ENCODE results near the gene MAPT.
"Not testable (repeated sequence)": the region's sequence is repeated elsewhere in the genome, so short reads cannot be mapped to it uniquely, and the experiment has no call there.

The MAPT gene

DNA sequence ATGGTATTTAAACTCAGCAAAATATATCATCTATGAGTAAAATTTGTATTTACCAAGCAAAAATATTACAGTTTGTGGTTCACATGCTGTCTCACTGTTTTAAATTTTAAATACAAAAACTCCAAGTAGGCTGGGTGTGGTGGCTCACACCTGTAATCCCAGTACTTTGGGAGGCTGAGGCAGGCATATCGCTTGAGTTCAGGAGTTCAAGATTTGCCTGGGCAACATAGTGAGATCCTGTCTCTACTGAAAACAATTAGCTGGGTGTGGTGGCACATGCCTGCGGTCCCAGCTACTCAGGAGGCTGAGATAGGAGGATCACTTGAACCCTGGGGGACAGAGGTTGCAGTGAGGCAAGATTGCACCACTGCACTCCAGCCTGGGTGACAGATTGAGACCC lies 37.3 kb downstream of the MAPT start:
- no peak for DNase-seq

GRCh38 chr17:45934044-45934979 lies 40.0 kb downstream of the MAPT start:
- DNase-seq: no peak

DNA sequence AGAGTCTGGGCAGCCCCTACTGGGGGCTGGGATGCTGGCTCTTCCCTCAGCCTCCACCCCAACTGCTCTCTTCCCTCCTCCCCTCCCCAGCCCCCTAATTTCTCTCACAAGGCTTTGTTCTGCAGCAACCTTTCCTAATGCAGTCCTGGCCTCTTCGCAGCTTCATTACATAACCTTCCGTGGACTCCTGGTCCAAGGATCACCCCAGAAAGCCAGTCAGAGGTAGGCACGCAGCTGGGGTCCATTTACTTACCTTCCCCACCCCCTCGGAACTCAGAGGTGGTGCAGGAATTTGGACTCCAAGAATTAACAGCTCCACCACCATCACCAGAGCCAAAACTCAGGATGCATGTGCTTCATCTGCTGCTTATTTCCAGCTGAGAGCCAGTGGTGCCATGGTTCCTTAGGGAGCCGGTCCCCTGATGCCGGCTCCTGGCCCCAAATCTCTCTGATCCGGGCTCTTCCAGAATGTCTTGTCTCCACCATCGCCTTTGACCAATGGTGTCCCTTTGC lies 40.9 kb downstream of the MAPT start:
- no peak for DNase-seq

- DNase-seq: no peak
Observed at GRCh38 chr17:45935710-45936509, 41.6 kb downstream of the MAPT start.

DNA sequence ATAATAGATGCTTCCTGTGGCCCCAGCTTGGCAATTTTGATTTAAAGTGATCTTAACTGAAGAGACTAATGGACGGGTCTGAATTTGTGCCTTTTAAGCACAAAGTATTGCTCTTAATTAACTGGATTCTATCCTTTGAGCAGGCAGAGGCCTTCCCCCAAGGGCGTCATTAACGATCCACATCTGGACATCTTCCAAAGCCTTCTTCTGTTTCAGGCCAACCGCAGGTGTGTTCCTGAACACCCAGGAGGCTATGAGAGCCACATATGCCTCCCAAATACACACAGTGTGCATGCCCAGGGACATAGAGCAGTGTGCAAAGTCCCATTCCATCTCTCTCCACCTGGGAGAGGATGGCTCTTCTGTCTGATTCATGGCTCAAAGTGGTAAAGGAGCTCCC lies 42.3 kb downstream of the MAPT start:
- no peak for DNase-seq

- not testable (repeated sequence) for DNase-seq
Observed at GRCh38 chr17:45937186-45937585, 42.8 kb downstream of the MAPT start.

DNA sequence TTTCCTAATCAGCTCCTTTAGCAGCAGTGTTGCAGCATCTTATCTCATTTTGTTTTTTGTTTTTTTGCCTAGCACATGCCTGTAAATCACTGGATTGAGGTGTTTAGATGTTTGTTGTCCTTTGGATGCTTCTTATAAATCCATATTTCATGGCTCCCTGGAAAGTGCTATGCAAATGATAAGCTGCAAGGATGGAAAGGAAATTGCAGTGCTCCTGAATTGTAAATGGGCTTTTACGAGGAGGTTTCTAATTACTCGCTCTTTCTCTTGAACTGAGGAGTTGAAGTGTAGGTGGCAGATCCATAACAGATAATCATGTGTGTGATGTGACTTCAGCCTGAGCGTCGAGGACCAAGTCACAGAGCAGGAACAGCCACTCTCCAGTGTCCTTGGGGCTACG lies 45.0 kb downstream of the MAPT start:
- DNase-seq: no peak

- DNase-seq: no peak
Observed at GRCh38 chr17:45940293-45940692, 45.9 kb downstream of the MAPT start.

DNA sequence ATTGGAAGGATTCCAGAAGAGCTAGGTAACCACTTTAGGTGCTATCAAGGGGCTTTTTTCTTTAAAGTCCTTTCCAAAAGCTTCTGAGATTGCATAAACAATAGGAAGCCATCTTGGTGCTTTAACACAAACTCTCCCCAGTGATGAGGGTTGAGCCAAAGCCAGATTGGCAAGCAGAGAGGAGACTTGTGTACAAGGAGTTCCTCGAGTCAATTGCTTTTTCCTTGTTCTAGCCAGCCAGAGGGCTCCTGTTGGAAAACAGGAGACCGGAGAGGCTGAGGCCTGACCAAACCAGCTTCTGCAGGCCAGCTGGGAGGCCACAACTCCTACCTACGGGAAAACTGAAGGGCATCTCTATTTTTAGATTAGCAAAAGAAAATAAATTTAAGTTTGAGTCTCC lies 46.5 kb downstream of the MAPT start:
- DNase-seq: no peak

DNA sequence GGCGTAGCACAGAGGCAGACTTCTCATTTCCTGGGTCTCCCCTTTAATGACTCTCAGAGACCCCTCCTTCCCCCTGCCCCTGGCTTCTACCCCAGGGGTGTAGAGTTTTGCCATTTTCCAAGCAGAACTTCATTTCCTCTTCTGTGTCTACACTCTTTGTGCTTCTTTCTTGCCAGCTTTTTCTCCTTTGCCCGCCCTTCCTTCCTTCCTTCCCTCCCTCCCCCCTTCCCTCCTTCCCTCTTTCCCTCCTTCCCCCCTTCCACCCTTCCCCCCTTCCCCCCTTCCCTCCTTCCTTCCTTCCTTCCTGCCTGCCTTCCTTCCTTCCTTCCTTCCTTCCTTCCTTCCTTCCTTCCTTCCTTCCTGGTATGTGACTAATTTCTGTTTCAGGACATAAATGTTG lies 47.0 kb downstream of the MAPT start:
- DNase-seq: no peak

GRCh38 chr17:45942284-45942683 lies 47.9 kb downstream of the MAPT start:
- DNase-seq: no peak

DNA sequence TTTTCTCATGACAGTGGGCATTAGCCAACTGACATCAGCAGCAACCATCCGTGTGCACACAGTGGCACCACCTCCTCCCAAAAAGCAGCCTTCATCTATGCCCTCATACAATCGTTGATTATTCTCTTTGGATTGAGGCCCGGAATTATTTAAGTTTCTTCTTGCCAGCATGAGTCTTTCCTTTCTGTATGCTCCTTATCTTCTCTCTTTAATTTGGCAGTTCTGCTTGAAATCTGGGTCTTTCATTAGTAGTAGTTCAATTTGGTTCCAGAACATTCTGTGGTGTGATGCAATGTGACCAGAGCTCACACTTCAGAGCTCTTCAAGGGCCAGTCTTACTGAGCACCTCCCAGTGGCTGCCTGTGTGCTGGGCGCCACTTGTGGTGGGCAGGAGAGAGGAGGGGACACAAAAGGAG lies 52.5 kb downstream of the MAPT start:
- no peak for DNase-seq

GRCh38 chr17:45948498-45948880 lies 54.1 kb downstream of the MAPT start:
- DNase-seq: no peak

GRCh38 chr17:45948881-45949624 lies 54.7 kb downstream of the MAPT start:
- DNase-seq: peak; percentile 48

DNA sequence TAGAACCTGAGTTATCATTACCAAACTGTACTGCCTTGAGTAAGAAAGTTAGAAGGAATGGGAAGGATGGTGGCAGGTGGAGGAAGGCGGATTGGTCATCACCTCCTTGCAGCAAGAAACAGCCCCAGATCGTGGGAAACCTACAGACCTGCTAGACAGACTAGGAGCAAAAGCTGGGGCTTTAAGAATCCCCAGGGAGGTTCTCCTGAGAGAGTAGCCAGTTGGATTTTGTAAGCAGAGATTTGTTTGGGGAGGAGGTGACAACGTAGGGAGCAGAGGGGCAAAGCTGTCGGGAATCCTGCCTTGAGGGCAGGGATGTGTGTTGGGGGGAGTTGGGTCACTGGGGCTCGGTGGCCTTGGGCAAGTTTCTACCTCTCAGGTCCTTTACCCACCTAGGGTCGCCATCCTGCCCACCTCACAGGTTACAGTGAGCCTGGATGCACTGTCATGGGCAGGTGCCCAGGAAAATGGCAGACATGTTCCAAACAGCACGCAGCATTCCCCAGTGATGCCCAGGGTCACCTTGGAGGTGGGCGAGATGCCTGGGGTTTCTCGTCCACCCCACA lies 55.5 kb downstream of the MAPT start:
- DNase-seq: no peak

DNA sequence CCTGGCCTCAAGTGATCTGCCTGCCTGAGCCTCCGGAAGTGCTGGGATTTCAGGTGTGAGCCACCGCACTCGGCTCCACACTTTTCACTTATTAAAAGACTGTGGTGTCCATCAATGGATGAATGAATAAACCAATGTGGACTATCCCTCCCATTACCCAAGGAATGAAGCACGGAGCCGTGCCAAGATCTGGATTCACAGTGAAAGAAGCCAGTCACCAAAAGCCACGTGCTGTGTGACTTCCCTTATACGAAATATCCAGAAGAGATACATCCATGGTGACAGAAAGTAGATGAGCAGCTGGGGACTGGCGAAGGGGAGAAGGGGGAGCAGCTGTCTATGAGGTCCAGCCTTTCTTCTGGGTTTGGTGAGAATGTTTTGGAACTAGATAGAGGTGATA lies 56.5 kb downstream of the MAPT start:
- DNase-seq: no peak

- DNase-seq: no peak
Observed at GRCh38 chr17:45951403-45951802, 57.0 kb downstream of the MAPT start.

DNA sequence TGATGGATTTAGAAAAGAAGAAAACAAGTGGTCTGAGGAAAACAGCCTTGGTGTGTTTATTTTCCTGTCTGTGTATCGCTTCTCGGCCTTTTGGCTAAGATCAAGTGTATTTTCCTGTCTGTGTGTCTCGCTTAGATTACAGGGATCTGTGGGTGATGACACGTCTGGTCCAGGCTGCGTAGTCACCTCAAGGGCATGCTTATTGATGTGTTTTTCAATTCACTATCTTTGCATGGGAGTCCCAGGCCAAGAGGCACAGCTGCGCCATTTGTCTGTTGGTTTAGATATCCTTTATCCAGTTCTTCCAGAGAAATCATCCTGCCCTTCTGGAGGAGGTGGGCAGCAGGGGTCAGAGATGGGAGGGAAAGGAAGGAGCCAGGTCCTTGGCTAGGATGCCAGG lies 57.6 kb downstream of the MAPT start:
- no peak for DNase-seq

- no peak for DNase-seq
Observed at GRCh38 chr17:45952814-45953320, 58.5 kb downstream of the MAPT start.

GRCh38 chr17:45953561-45953960 lies 59.2 kb downstream of the MAPT start:
- DNase-seq: no peak

GRCh38 chr17:45954914-45955313 lies 60.6 kb downstream of the MAPT start:
- DNase-seq: no peak

- DNase-seq: no peak
Observed at GRCh38 chr17:45955326-45955725, 61.0 kb downstream of the MAPT start.

DNA sequence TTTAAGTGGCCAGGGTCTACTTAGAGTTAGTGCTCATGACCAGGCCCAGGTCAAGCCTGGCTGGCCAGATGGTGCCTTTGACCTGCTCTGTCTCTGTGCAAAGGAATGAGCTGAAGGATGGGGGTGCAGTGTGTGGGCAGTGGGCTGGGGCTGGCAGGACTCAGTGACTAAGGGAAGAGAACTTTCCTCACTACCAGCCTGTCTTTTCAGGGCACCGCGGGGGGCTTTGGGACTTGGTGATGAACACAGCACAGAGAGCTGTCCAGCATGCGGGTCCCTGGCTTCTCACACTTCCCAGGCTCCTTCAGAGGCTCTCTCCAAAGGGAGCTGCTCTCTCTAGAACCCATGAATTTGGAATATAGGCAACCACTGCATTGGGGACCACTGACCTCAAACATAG lies 61.7 kb downstream of the MAPT start:
- DNase-seq: no peak

Measured in stimulated activated naive CD4-positive, alpha-beta T cell treated with Interleukin-2 at 50 U/mL for 16 hours (primary cell).